Activated CD8-positive, alpha-beta memory T cell treated with anti-CD3 and anti-CD28 coated beads, Interleukin-2, amount 50 U/mL, for 48 hours (primary cell): ENCODE measurements around the gene NKTR.

Source experiments
- DNase-seq: peaks from one replicate; pipeline ENCODE4 v3.0.0-alpha.2; 2020

The NKTR gene

DNA sequence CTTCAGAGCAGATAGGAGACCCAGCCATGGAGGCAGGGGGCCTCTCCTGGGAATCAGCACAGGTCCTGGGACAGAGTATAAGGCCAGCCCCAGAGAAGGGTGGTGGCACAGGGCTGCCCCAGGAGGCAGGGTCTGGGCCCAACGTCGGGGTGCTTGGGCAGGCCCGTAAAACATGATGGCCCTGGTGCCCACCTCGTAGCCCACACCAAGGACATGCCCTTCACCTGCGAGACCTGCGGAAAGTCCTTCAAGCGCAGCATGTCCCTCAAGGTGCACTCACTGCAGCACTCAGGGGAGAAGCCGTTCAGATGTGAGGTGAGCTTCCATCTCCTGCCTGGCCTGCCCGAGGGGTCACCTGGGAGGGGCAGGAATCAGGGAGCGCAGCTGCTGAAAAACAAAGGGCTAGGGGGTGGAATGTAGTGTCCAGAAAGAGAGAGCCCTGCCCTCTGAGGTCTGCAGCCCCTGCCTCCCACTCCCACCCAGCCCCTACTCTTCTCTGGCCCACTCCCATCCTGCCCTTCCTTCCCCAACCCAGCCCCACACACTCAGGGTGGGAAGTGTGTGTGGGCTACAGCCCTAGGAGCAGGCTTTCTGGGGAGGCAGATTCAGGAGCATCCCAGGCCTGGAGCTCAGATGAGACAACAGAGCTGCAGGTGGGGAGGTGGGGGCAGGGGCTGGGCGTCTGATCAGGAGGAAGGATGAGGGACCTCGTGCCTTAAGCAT, 62.5 kb downstream of the NKTR start:
- peak; percentile 41 for DNase-seq

DNA sequence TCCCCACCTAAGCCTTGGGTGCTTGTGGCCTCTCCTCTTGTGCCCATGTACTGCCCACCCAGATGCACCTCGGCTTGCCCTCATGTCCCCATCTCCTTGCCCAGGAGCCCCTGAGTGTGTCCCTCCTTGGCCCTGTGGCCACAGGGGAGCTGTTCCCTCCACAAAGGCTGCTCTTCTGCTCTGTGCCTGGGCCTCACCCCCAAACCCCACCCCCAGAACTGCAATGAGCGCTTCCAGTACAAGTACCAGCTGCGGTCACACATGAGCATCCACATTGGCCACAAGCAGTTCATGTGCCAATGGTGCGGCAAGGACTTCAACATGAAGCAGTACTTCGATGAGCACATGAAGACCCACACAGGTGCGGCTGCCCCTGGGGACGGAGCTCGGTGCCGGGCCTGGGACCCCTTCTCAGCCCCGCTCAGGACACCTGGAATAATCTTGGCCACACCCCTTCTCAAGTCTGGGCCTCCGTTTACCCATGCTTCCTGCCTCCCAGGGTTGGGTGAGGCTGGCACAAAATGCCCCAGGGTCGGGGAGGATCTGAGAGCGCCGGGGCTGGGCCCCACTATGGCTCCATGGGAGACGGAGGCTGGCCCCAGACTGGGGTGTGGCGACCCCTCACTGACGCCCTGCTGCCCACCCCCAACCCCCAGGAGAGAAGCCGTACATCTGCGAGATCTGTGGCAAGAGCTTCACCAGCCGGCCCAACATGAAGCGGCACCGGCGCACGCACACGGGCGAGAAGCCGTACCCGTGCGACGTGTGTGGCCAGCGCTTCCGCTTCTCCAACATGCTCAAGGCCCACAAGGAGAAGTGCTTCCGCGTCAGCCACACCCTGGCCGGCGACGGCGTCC, 63.3 kb downstream of the NKTR start:
- peak; percentile 40 for DNase-seq

DNA sequence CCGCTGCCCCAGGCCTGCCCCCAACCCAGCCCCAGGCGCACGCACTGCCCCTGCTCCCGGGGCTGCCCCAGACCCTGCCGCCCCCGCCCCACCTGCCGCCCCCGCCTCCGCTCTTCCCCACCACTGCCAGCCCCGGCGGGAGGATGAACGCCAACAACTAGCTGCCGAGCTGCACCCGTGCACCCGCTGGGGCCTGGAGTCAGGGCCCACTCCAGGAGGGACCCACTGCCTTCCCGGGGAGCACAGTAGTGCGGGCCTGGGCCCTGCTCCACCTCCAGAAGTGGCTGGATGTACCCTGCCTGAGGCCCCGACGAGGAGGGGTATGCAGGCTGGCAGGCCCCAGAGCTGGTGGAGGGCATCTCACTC, 63.9 kb downstream of the NKTR start:
- peak; percentile 13 for DNase-seq

DNA sequence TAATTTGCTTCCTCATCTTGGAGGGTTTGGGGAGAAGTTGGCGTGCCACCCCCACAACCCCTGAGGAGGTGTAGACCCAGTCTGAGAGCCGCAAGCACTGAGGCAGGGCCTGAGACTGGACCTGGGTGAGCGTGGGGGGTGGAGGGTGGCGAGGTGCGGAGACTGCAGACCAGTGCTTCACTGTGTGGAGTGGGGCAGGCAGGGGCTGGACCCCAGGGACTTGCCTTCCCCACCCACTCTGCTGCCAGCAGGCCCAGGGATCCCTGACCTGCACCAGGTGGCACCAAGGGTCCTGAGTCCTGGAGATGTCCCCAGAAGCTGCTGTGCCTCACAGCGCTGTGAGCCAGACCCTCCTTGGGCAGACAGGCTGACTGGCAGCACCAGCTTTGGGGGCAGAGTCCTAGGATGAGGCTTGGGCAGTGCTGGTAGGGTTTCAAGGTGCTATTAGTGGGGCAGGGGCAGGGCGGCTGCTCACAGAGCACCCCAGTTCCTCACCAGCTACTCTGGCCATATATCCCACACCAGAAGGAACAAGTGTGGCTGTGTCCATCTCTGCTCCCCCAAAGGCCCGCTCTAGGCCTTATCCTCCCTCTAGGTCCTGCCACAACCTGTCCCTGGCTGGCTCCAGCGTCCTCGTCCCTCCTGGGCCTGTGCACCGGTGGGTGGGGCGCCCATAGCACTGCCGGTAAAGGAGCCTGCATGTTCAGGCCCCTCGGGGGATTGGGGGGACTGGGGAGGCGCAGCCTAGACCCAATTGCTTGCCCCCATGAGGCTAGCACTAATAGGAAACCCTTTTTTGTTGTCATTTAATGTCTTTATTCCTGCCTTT, 64.8 kb downstream of the NKTR start:
- peak; percentile 42 for DNase-seq

DNA sequence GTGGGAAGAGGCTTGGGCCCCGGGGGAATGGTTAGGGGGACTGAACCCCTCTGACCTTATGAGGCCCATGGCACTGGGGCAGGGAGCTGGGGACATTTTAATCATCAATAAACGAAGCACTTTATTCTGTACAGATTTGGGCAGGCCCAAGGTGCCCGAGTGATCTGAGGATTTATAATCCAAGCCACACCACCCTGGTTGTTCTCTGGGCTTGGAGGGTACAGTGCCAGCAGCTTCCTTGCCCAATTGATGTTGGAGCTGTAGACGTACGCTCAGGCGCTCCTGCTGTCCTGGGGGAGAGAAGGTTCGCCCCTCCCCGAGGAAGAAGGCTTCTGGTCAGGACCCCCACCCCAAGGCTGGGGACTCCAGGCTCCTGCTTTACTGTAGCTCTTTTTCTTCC, 65.5 kb downstream of the NKTR start:
- DNase-seq: peak; percentile 35

GRCh38 chr3:42666577-42666998, 66.1 kb downstream of the NKTR start:
- DNase-seq: no peak

DNA sequence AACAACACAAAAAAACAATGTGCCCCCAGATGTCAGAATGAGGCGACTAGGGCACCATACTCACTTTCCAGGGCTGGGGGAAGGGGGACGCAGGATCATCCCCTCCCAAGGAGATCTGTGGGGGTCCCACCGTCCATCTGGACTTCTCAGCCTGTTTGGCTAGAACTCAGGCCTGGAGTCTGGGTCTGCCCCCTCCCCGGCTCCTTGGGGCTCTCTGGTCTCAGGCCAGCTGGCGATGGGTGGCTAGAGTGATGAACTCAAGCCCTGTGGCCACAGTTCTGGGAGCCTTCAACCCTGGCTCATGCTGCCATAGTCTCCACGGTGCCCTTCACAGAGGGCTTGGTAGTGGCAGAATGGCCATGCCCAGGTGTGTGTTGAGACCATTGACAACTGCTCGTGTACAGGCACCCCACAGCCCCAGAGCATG, 66.6 kb downstream of the NKTR start:
- DNase-seq: peak; percentile 34

DNA sequence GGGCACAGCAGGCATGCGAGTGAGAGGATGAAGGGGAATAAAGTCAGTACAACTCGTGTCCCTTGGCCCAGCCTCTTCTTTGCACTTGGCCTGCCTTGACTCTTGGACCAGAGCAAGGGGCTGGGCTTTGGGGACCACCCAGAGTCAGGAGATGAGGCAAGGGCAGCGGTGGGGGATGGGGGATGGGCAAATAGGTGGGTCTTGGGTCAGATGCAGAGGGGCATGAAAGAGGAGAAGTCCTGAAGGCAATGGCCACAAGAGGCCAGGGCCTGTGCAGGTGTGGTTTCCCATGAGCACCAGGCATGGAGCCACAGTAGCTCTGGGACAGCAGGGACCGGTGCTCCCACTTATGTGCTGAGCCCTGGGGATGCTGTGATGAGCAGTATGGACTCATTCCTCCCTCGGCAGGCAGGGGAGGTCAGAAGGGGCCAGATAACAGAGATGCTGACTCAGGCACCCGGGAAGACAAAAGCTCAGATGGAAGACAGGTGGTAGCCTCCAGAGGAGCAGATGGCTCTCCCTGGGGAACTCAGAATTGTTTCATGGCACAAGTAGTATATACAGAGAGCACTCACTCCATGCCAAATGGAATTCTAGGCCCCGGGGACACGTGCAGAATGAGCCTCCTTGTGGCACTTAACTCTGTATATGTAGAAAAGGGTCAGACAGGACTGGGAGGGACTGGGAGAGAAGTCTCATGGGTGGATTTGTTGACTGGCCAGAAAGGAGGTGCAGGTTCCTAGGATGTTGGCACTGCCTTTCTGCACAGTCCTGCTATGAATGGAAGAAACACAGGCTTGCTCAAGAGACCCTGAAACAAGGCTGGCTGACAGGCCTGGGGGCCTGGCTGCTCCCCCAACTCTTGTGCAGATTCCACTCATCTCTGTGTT, 67.3 kb downstream of the NKTR start:
- DNase-seq: peak; percentile 43

DNA sequence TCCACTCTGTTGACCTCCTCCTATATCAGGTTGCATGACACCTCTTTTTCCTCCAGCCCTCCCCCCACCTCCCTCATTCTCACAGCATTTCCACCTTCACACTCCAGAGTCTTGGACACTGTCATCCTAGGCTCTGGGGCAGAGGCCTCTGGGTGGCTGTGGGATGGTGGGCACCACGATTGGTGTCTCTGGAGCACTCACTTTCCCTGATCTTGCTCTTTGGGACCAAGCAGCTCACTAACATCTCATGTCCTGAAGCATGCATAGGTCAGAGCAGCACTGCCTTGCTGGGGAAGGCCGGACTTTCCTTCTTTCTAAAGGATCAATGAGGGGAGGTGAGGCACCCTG, 67.9 kb downstream of the NKTR start:
- DNase-seq: peak; percentile 29

DNA sequence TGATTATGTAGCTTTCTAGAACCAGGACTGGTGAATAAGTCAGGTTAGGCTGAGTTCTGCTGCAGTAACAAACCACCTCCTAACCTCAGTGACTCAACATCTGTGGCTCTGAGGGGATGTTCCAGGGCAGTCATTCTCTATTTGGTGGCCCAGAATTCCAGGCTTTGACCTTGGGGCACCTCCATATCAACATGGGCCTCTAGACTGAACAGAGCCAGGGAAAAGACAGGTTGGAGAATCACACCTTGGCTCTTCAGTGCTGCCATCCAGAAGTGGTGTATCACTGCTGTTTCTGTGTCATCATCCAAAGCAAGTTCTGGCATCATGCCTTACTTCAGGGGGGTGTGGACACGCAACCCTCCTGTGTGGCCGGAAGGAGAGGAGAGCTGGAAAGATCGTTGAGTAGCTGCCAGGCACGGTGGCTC, 68.3 kb downstream of the NKTR start:
- DNase-seq: peak; percentile 15

GRCh38 chr3:42670051-42670576, 69.6 kb downstream of the NKTR start:
- peak; percentile 13 for DNase-seq

GRCh38 chr3:42670670-42671069, 70.2 kb downstream of the NKTR start:
- DNase-seq: no peak

GRCh38 chr3:42672515-42672914, 72.0 kb downstream of the NKTR start:
- DNase-seq: no peak

- no peak for DNase-seq
Observed at GRCh38 chr3:42673082-42673481, 72.6 kb downstream of the NKTR start.

DNA sequence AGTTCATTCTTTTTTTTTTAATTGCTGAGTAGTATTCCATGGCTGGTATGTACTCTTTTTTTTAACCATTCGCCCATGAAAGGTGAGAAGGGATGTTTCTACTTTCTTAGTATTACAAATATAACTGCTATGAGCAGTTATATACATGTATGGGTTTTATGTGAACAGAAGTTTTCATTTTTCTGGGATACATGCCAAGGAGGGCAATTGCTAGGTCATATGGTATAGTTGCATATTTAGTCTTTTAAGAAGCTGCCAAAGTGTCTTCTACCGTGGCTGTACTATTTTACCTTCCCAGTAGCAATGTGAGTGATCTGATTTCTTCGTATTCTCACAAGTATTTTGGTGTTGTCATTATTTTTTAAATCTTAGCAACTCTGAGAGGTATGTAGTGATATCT, 73.7 kb downstream of the NKTR start:
- no peak for DNase-seq

DNA sequence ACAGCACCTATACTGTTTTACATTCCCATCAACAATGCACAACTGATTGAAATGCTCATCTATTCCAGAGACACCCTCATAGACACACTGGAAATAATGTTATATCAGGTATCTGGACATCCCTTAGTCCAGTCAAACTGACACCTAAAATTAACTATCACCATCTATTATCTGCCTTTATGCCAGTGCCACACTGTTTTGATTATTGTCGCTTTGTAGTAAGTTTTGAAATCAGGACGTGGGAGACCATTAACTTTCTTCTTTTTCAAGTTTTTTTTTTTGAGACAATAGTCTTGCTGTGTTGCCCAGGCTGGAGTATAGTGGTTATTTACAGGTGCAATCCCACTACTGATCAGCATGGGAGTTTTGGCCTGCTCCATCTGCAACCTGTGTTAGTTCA, 75.4 kb downstream of the NKTR start:
- DNase-seq: no peak

DNA sequence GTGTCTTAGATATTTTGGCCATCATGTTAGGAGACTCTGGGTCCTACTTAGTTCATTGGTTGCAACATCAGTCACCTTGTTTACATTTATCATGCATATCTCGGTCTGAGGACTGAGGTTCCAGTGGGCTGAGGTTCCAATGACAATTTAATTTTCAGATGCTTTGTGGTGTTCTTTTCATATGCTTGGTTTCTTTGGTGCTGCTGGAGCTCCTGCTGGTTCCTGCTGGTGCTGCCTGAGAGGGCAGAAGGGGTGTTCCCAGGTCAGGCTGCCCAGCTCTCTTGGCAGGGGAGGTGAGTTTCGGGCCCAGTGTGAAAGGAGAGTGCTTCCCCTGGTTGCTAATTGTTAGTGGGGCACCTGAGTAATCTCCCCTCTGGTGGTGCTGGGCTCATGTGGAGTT, 78.0 kb downstream of the NKTR start:
- no peak for DNase-seq

DNA sequence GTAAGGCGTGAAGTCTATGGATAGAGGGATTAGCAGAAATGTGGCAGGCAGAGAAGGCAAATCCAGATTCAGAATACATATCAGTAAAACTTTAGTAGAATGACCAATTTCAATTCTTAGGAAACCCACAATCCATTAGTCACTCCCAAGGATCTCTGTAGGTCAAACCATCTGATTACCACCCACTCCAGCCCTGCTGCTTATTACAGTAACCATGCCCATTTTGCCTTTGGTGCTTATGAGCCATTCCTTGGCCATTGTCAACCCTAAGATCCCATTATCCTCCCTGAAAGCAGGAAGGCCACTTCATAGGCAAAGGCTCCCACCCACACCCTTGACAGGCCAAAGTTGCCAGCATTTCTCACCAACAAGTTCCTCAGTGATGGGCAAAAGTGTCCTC, 79.8 kb downstream of the NKTR start:
- DNase-seq: no peak

- DNase-seq: no peak
Observed at GRCh38 chr3:42680806-42681205, 80.3 kb downstream of the NKTR start.

GRCh38 chr3:42681361-42682038, 81.0 kb downstream of the NKTR start:
- DNase-seq: no peak

DNA sequence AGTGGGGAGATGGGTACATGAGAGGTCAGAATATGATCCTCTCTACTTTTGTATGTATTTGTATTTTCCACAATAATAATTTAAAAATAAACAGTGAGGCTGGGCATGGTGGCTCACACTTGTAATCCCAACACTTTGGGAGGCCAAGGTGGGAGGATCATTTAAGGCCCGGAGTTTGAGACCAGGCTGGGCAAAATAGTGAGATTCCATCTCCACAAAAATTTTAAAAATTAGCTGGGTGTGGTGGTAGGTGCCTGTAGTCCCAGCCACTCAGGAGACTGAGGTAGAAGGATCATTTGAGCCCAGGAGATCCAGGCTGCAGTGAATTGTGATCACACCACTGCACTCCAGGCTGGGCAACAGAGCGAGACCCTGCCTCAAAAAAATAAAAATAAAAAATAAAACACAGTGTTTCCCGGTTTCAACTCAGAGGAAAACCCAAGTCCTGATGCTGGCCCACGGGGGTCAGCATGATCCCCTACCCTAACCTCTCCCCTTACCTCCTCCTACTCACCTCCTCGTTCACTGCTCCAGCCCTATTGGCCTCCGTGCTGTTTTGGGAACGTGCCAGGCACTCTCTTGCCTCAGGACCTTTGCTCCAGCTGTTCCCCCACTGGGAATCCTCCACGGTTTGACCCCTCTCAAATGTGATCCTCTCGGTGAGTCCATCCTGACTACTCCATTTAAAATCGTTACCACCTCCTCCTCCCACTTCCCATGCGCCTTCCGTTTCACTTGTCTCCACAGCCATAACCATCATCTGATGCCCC, 82.0 kb downstream of the NKTR start:
- no peak for DNase-seq
